ENCODE measurements around the gene GRM8. TPM values are rescaled to one million over a fixed set of nuclear protein-coding genes. Genes with fewer than 3 reads are reported as not detected.

GRM8 gene
- total RNA-seq, 4 donors from 2014 or later: 0.11 TPM; not detected in 3

GRCh38 chr7:127245607-127246006, 7.1 kb downstream of the GRM8 start:
- H3K9me3 ChIP-seq: no peaks in the 10 kb centered on the region

GRCh38 chr7:127245002-127245401, 7.7 kb downstream of the GRM8 start:
- no peaks in the 10 kb centered on the region for H3K36me3 ChIP-seq
- WGBS: 63% methylated on average over 3 of the region's 3 CpGs
- intact Hi-C loops (cut with DNase I): no loop called here
- H3K27me3 ChIP-seq: peaks cover 0 to 45% (median 1%) of the 10 kb centered on the region in 4 donors
- no peak for DNase-seq (ENCODE audit: extremely low spot score)
- no peaks in the 10 kb centered on the region for H3K9me3 ChIP-seq
- no peak overlapping the region for H3K27ac ChIP-seq (replicated peaks in 1 of 4)
- H3K4me3 ChIP-seq: no peak overlapping the region
- no peaks in the 10 kb centered on the region for H3K4me1 ChIP-seq
- TF ChIP-seq EP300 (IDR thresholded peaks at IDR 0.05) (no peak), POLR2AphosphoS5 (IDR thresholded peaks at IDR 0.05) (no peak), POLR2A (IDR thresholded peaks at IDR 0.05; ENCODE audit: low read depth) (no peak), CTCF (IDR thresholded peaks at IDR 0.05) (no peak)

More at GRCh38 chr7:127245607-127246006, 7.1 kb downstream of the GRM8 start:
- Histone ChIP-seq H3K36me3 (no peaks in the 10 kb centered on the region), H3K27ac (replicated peaks in 1 of 4) (no peak overlapping the region), H3K27me3 (peaks cover 0 to 51% (median 7%) of the 10 kb centered on the region in 4 donors), H3K4me1 (peaks cover 0 to 4% (median 2%) of the 10 kb centered on the region in 4 donors), H3K4me3 (no peak overlapping the region)
- 39% methylated on average over 1 of the region's 1 CpG for WGBS
- intact Hi-C loops (cut with DNase I): no loop called here
- no peak for DNase-seq (ENCODE audit: extremely low spot score)
- no peak for TF ChIP-seq CTCF (IDR thresholded peaks at IDR 0.05)
- no peak for TF ChIP-seq EP300 (IDR thresholded peaks at IDR 0.05)
- no peak for TF ChIP-seq POLR2A (IDR thresholded peaks at IDR 0.05; ENCODE audit: low read depth)
- no peak for TF ChIP-seq POLR2AphosphoS5 (IDR thresholded peaks at IDR 0.05)

GRCh38 chr7:127239814-127240213, 12.9 kb downstream of the GRM8 start:
- Histone ChIP-seq H3K36me3 (no peaks in the 10 kb centered on the region), H3K27me3 (peaks cover 0 to 12% (median 0%) of the 10 kb centered on the region in 4 donors), H3K27ac (replicated peaks in 1 of 4) (no peak overlapping the region), H3K4me1 (no peaks in the 10 kb centered on the region), H3K9me3 (no peaks in the 10 kb centered on the region), H3K4me3 (no peak overlapping the region)
- DNase-seq (ENCODE audit: extremely low spot score): no peak
- TF ChIP-seq POLR2A (IDR thresholded peaks at IDR 0.05; ENCODE audit: low read depth) (no peak), CTCF (IDR thresholded peaks at IDR 0.05) (no peak), EP300 (IDR thresholded peaks at IDR 0.05) (no peak), POLR2AphosphoS5 (IDR thresholded peaks at IDR 0.05) (no peak)
- intact Hi-C loops (cut with DNase I): no loop called here
- 71% methylated on average over 6 of the region's 6 CpGs for WGBS

GRCh38 chr7:127233630-127234029, 19.1 kb downstream of the GRM8 start:
- peaks cover 0 to 3% (median 0%) of the 10 kb centered on the region in 4 donors for H3K27me3 ChIP-seq
- no peaks in the 10 kb centered on the region for H3K4me1 ChIP-seq
- no peak overlapping the region for H3K4me3 ChIP-seq
- H3K27ac ChIP-seq (replicated peaks in 1 of 4): no peak overlapping the region
- H3K36me3 ChIP-seq: no peaks in the 10 kb centered on the region
- TF ChIP-seq EP300 (IDR thresholded peaks at IDR 0.05) (no peak), POLR2A (IDR thresholded peaks at IDR 0.05; ENCODE audit: low read depth) (no peak), POLR2AphosphoS5 (IDR thresholded peaks at IDR 0.05) (no peak)
- DNase-seq (ENCODE audit: extremely low spot score): no peak
- intact Hi-C loops (cut with DNase I): no loop called here
- WGBS: 87% methylated on average over 2 of the region's 2 CpGs
- H3K9me3 ChIP-seq: no peaks in the 10 kb centered on the region

GRCh38 chr7:127231415-127231814, 21.3 kb downstream of the GRM8 start:
- Histone ChIP-seq H3K27me3 (peaks cover 0 to 14% (median 0%) of the 10 kb centered on the region in 4 donors), H3K4me3 (no peak overlapping the region), H3K4me1 (no peaks in the 10 kb centered on the region), H3K9me3 (no peaks in the 10 kb centered on the region), H3K36me3 (no peaks in the 10 kb centered on the region), H3K27ac (replicated peaks in 1 of 4) (no peak overlapping the region)
- TF ChIP-seq CTCF (IDR thresholded peaks at IDR 0.05) (no peak), POLR2A (IDR thresholded peaks at IDR 0.05; ENCODE audit: low read depth) (no peak), POLR2AphosphoS5 (IDR thresholded peaks at IDR 0.05) (no peak), EP300 (IDR thresholded peaks at IDR 0.05) (no peak)
- no peak for DNase-seq (ENCODE audit: extremely low spot score)
- intact Hi-C loops (cut with DNase I): no loop called here
